NCI-H2171 treated with DMSO at 0.1 percent for 48 hours (cell line): Measurements from ENCODE around the gene FAS.
"Not testable (repeated sequence)": the region's sequence is repeated elsewhere in the genome, so short reads cannot be mapped to it uniquely, and the experiment has no call there.

Experiments
- DNase-seq: peaks from one replicate; lab custom pipeline; 2025; lab: John Stamatoyannopoulos, UW

Gene FAS

GRCh38 chr10:88992921-88993524 is 2.4 kb downstream of the FAS start:
- DNase-seq = no peak

- DNase-seq = no peak
Measured at GRCh38 chr10:88994019-88994418, 3.4 kb downstream of the FAS start.

- no peak for DNase-seq
Measured at GRCh38 chr10:88995156-88995876, 4.7 kb downstream of the FAS start.

- no peak for DNase-seq
Measured at GRCh38 chr10:88996927-88997326, 6.3 kb downstream of the FAS start.

GRCh38 chr10:88999625-89000024 is 9.0 kb downstream of the FAS start:
- DNase-seq = no peak

GRCh38 chr10:89001024-89001728 is 10.6 kb downstream of the FAS start:
- DNase-seq = no peak

GRCh38 chr10:89001729-89002072 is 11.1 kb downstream of the FAS start:
- no peak for DNase-seq

- DNase-seq = no peak
Measured at GRCh38 chr10:89002226-89002978, 11.8 kb downstream of the FAS start.

GRCh38 chr10:89003344-89003743 is 12.7 kb downstream of the FAS start:
- no peak for DNase-seq

GRCh38 chr10:89007129-89007893 is 16.7 kb downstream of the FAS start:
- DNase-seq = no peak

GRCh38 chr10:89018700-89019346 is 28.2 kb downstream of the FAS start:
- DNase-seq = not testable (repeated sequence)

GRCh38 chr10:89019569-89020327 is 29.1 kb downstream of the FAS start:
- no peak for DNase-seq

GRCh38 chr10:89021526-89021925 is 30.9 kb downstream of the FAS start:
- not testable (repeated sequence) for DNase-seq

- no peak for DNase-seq
Measured at GRCh38 chr10:89022734-89023133, 32.1 kb downstream of the FAS start.

GRCh38 chr10:89025453-89025852 is 34.9 kb downstream of the FAS start:
- DNase-seq = no peak

- no peak for DNase-seq
Measured at GRCh38 chr10:89029181-89029580, 38.6 kb downstream of the FAS start.

GRCh38 chr10:89029785-89030437 is 39.3 kb downstream of the FAS start:
- peak; percentile 23 for DNase-seq

GRCh38 chr10:89030791-89031190 is 40.2 kb downstream of the FAS start:
- no peak for DNase-seq

- DNase-seq = no peak
Measured at GRCh38 chr10:89032141-89032891, 41.7 kb downstream of the FAS start.
